Astrocyte (in vitro differentiated cells and primary cell): ENCODE results near the gene DEGS1.

Source experiments
- CTCF ChIP-seq: IDR thresholded peaks from 2 replicates; pipeline ENCODE4 v1.5.1; 2011; ENCODE audit warnings: low read depth, mild to moderate bottlenecking, inconsistent platforms, low read length, moderate library complexity; ENCODE audit not compliant: insufficient read depth
- EZH2 ChIP-seq: IDR thresholded peaks from 2 replicates; pipeline ENCODE4 v1.6.1; 2012; ENCODE audit warnings: mild to moderate bottlenecking, low read length, inconsistent platforms; ENCODE audit not compliant: insufficient read depth

GRCh38 chr1:224189561-224189960, 6.5 kb downstream of the DEGS1 start:
- TF ChIP-seq CTCF (no peak), EZH2 (no peak)
